Measurements from ENCODE around the gene PSMA7.

The PSMA7 gene

GRCh38 chr20:62178316-62179161 lies 35.3 kb upstream of the PSMA7 start:
- Mint-ChIP-seq H3K36me3 (ENCODE audit: low read depth) (peaks cover 57% of the 10 kb centered on the region), H3K4me1 (ENCODE audit: low read depth) (peaks cover 3% of the 10 kb centered on the region), H3K27ac (no peak overlapping the region), H3K9me3 (no peaks in the 10 kb centered on the region), H3K27me3 (no peaks in the 10 kb centered on the region), H3K4me3 (no peak overlapping the region)
- intact Hi-C loops (cut with micrococcal nuclease): no loop called here

GRCh38 chr20:62177307-62177706 lies 34.1 kb upstream of the PSMA7 start:
- H3K36me3 Mint-ChIP-seq (ENCODE audit: low read depth): peaks cover 56% of the 10 kb centered on the region
- H3K27ac Mint-ChIP-seq: no peak overlapping the region
- no peaks in the 10 kb centered on the region for H3K9me3 Mint-ChIP-seq
- H3K27me3 Mint-ChIP-seq: no peaks in the 10 kb centered on the region
- H3K4me3 Mint-ChIP-seq: no peak overlapping the region
- intact Hi-C loops (cut with micrococcal nuclease): no loop called here
- H3K4me1 Mint-ChIP-seq (ENCODE audit: low read depth): no peaks in the 10 kb centered on the region

- Mint-ChIP-seq H3K27ac (no peak overlapping the region), H3K4me3 (no peak overlapping the region), H3K9me3 (no peaks in the 10 kb centered on the region), H3K36me3 (ENCODE audit: low read depth) (peaks cover 60% of the 10 kb centered on the region), H3K4me1 (ENCODE audit: low read depth) (no peaks in the 10 kb centered on the region), H3K27me3 (no peaks in the 10 kb centered on the region)
- intact Hi-C loops (cut with micrococcal nuclease): no loop called here
These were observed 33.7 kb upstream of the PSMA7 start for GRCh38 chr20:62176866-62177265.

- Mint-ChIP-seq H3K36me3 (ENCODE audit: low read depth) (peaks cover 69% of the 10 kb centered on the region), H3K27ac (no peak overlapping the region), H3K9me3 (no peaks in the 10 kb centered on the region), H3K4me1 (ENCODE audit: low read depth) (no peaks in the 10 kb centered on the region), H3K4me3 (no peak overlapping the region), H3K27me3 (no peaks in the 10 kb centered on the region)
- intact Hi-C loops (cut with micrococcal nuclease): no loop called here
These were observed 32.5 kb upstream of the PSMA7 start for GRCh38 chr20:62175711-62176110.

GRCh38 chr20:62174870-62175624 lies 31.9 kb upstream of the PSMA7 start:
- Mint-ChIP-seq H3K27ac (no peak overlapping the region), H3K27me3 (no peaks in the 10 kb centered on the region), H3K4me1 (ENCODE audit: low read depth) (no peaks in the 10 kb centered on the region), H3K36me3 (ENCODE audit: low read depth) (peaks cover 71% of the 10 kb centered on the region), H3K9me3 (no peaks in the 10 kb centered on the region), H3K4me3 (no peak overlapping the region)
- intact Hi-C loops (cut with micrococcal nuclease): no loop called here

- Mint-ChIP-seq H3K4me1 (ENCODE audit: low read depth) (no peaks in the 10 kb centered on the region), H3K27ac (no peak overlapping the region), H3K9me3 (no peaks in the 10 kb centered on the region), H3K27me3 (no peaks in the 10 kb centered on the region), H3K4me3 (no peak overlapping the region), H3K36me3 (ENCODE audit: low read depth) (peaks cover 74% of the 10 kb centered on the region)
- intact Hi-C loops (cut with micrococcal nuclease): no loop called here
These were observed 31.0 kb upstream of the PSMA7 start for GRCh38 chr20:62174021-62174804.

- intact Hi-C loops (cut with micrococcal nuclease): no loop called here
- H3K9me3 Mint-ChIP-seq: no peaks in the 10 kb centered on the region
- no peaks in the 10 kb centered on the region for H3K27me3 Mint-ChIP-seq
- H3K36me3 Mint-ChIP-seq (ENCODE audit: low read depth): peaks cover 83% of the 10 kb centered on the region
- H3K4me3 Mint-ChIP-seq: no peak overlapping the region
- no peaks in the 10 kb centered on the region for H3K4me1 Mint-ChIP-seq (ENCODE audit: low read depth)
- no peak overlapping the region for H3K27ac Mint-ChIP-seq
These were observed 29.5 kb upstream of the PSMA7 start for GRCh38 chr20:62172666-62173065.

- H3K4me1 Mint-ChIP-seq (ENCODE audit: low read depth): no peaks in the 10 kb centered on the region
- H3K36me3 Mint-ChIP-seq (ENCODE audit: low read depth): peaks cover 86% of the 10 kb centered on the region
- H3K27ac Mint-ChIP-seq: no peak overlapping the region
- intact Hi-C loops (cut with micrococcal nuclease): no loop called here
- no peaks in the 10 kb centered on the region for H3K27me3 Mint-ChIP-seq
- no peak overlapping the region for H3K4me3 Mint-ChIP-seq
- no peaks in the 10 kb centered on the region for H3K9me3 Mint-ChIP-seq
These were observed 28.1 kb upstream of the PSMA7 start for GRCh38 chr20:62171245-62171644.

- no peaks in the 10 kb centered on the region for H3K27me3 Mint-ChIP-seq
- H3K36me3 Mint-ChIP-seq (ENCODE audit: low read depth): peaks cover 86% of the 10 kb centered on the region
- H3K4me1 Mint-ChIP-seq (ENCODE audit: low read depth): no peaks in the 10 kb centered on the region
- H3K9me3 Mint-ChIP-seq: no peaks in the 10 kb centered on the region
- intact Hi-C loops (cut with micrococcal nuclease): no loop called here
- no peak overlapping the region for H3K27ac Mint-ChIP-seq
- H3K4me3 Mint-ChIP-seq: no peak overlapping the region
These were observed 27.3 kb upstream of the PSMA7 start for GRCh38 chr20:62170536-62170935.

GRCh38 chr20:62168890-62169435 lies 25.8 kb upstream of the PSMA7 start:
- Mint-ChIP-seq H3K36me3 (ENCODE audit: low read depth) (peaks cover 86% of the 10 kb centered on the region), H3K27ac (no peak overlapping the region), H3K9me3 (no peaks in the 10 kb centered on the region), H3K27me3 (no peaks in the 10 kb centered on the region), H3K4me3 (no peak overlapping the region), H3K4me1 (ENCODE audit: low read depth) (no peaks in the 10 kb centered on the region)
- intact Hi-C loops (cut with micrococcal nuclease): no loop called here

GRCh38 chr20:62168061-62168460 lies 24.9 kb upstream of the PSMA7 start:
- H3K27ac Mint-ChIP-seq: no peak overlapping the region
- H3K36me3 Mint-ChIP-seq (ENCODE audit: low read depth): peaks cover 90% of the 10 kb centered on the region
- H3K27me3 Mint-ChIP-seq: no peaks in the 10 kb centered on the region
- no peaks in the 10 kb centered on the region for H3K9me3 Mint-ChIP-seq
- no peaks in the 10 kb centered on the region for H3K4me1 Mint-ChIP-seq (ENCODE audit: low read depth)
- intact Hi-C loops (cut with micrococcal nuclease): no loop called here
- no peak overlapping the region for H3K4me3 Mint-ChIP-seq

- intact Hi-C loops (cut with micrococcal nuclease): no loop called here
- no peak overlapping the region for H3K27ac Mint-ChIP-seq
- H3K4me3 Mint-ChIP-seq: no peak overlapping the region
- no peaks in the 10 kb centered on the region for H3K27me3 Mint-ChIP-seq
- H3K9me3 Mint-ChIP-seq: no peaks in the 10 kb centered on the region
- H3K36me3 Mint-ChIP-seq (ENCODE audit: low read depth): peaks cover 90% of the 10 kb centered on the region
- H3K4me1 Mint-ChIP-seq (ENCODE audit: low read depth): no peaks in the 10 kb centered on the region
These were observed 24.3 kb upstream of the PSMA7 start for GRCh38 chr20:62167474-62167873.

GRCh38 chr20:62165762-62166399 lies 22.7 kb upstream of the PSMA7 start:
- Mint-ChIP-seq H3K9me3 (no peaks in the 10 kb centered on the region), H3K4me1 (ENCODE audit: low read depth) (no peaks in the 10 kb centered on the region), H3K4me3 (no peak overlapping the region), H3K36me3 (ENCODE audit: low read depth) (peaks cover 91% of the 10 kb centered on the region), H3K27ac (no peak overlapping the region), H3K27me3 (no peaks in the 10 kb centered on the region)
- intact Hi-C loops (cut with micrococcal nuclease): no loop called here
